Measurements from ENCODE around the gene HEATR5B. TPM values are rescaled to one million over a fixed set of nuclear protein-coding genes. Genes with fewer than 3 reads are reported as not detected.

Gene HEATR5B
- polyA plus RNA-seq, 3 donors, result 3.5 to 21.6 (median 3.8) TPM

- H3K9me3 Mint-ChIP-seq, result no peaks in the 10 kb centered on the region
- H3K27ac Mint-ChIP-seq, result peak overlapping the region in 1 of 7 donors; percentile 28
- DNase-seq, result no peak
- H3K27ac ChIP-seq (ENCODE audit: low read depth in 1 of 2, low read length in 2 of 2), result no peak overlapping the region
- no peak overlapping the region for H3K9ac ChIP-seq (ENCODE audit: insufficient read depth, low read length, poor library complexity, severe bottlenecking)
- H3K4me1 ChIP-seq (ENCODE audit: control insufficient read depth in 1 of 2, insufficient read depth in 2 of 2, low read length in 2 of 2), result no peaks in the 10 kb centered on the region
- no peaks in the 10 kb centered on the region for H3K27me3 Mint-ChIP-seq (ENCODE audit: low read depth in 3 of 3)
- 96% methylated on average over 4 of the region's 5 CpGs for WGBS (ENCODE audit: insufficient coverage)
- no peak overlapping the region for H3K4me3 ChIP-seq (replicated peaks in 1 of 3; ENCODE audit: low read depth in 2 of 3, low read length in 3 of 3)
- no peaks in the 10 kb centered on the region for H3K4me1 Mint-ChIP-seq
- H3K79me2 ChIP-seq (ENCODE audit: insufficient read depth, low read length), result no peaks in the 10 kb centered on the region
- peaks cover 63 to 85% of the 10 kb centered on the region in 2 donors for H3K36me3 Mint-ChIP-seq
- H3K27me3 ChIP-seq (ENCODE audit: control insufficient read depth in 2 of 2, insufficient read depth in 2 of 2, low read length in 2 of 2), result no peaks in the 10 kb centered on the region
- no peak overlapping the region for H2AFZ ChIP-seq (ENCODE audit: insufficient read depth, low read depth, low read length, poor library complexity, severe bottlenecking)
- no peaks in the 10 kb centered on the region for H3K9me3 ChIP-seq (replicated peaks in 1 of 2; ENCODE audit: control insufficient read depth in 1 of 2, insufficient read depth in 1 of 2, low read length in 2 of 2)
- H3K4me2 ChIP-seq (replicated peaks; ENCODE audit: extremely low read depth, low read length, poor library complexity, severe bottlenecking), result no peak overlapping the region
- H4K20me1 ChIP-seq (ENCODE audit: insufficient read depth, low read length), result no peaks in the 10 kb centered on the region
- intact Hi-C loops (cut with micrococcal nuclease), result no loop called here
- TF ChIP-seq CTCF (IDR thresholded peaks at IDR 0.05), result no peak
- H3K4me3 Mint-ChIP-seq, result no peak overlapping the region
- H3K36me3 ChIP-seq (replicated peaks in 1 of 2; ENCODE audit: control insufficient read depth in 1 of 2, insufficient read depth in 2 of 2, low read length in 2 of 2), result peaks cover 86 to 97% of the 10 kb centered on the region in 2 donors
Observed at GRCh38 chr2:37026050-37026449, 58.1 kb downstream of the HEATR5B start.

GRCh38 chr2:37020887-37021796 is 63.0 kb downstream of the HEATR5B start:
- H3K27ac Mint-ChIP-seq, result peak overlapping the region in 2 of 7 donors; percentile 24 to 60
- no peak overlapping the region for H3K9ac ChIP-seq (ENCODE audit: insufficient read depth, low read length, poor library complexity, severe bottlenecking)

More at GRCh38 chr2:37020887-37021796, 63.0 kb downstream of the HEATR5B start:
- H3K4me3 ChIP-seq (replicated peaks in 1 of 3; ENCODE audit: low read depth in 2 of 3, low read length in 3 of 3), result no peak overlapping the region
- TF ChIP-seq CTCF (IDR thresholded peaks at IDR 0.05), result no peak
- Mint-ChIP-seq H3K4me3 (no peak overlapping the region), H3K36me3 (peaks cover 70 to 93% of the 10 kb centered on the region in 2 donors), H3K27me3 (ENCODE audit: low read depth in 3 of 3) (no peaks in the 10 kb centered on the region), H3K4me1 (peaks cover 2% of the 10 kb centered on the region), H3K9me3 (no peaks in the 10 kb centered on the region)
- 88% methylated on average over 2 of the region's 5 CpGs for WGBS (ENCODE audit: insufficient coverage)
- no peak overlapping the region for H3K4me2 ChIP-seq (replicated peaks; ENCODE audit: extremely low read depth, low read length, poor library complexity, severe bottlenecking)
- no peaks in the 10 kb centered on the region for H3K9me3 ChIP-seq (replicated peaks in 1 of 2; ENCODE audit: control insufficient read depth in 1 of 2, insufficient read depth in 1 of 2, low read length in 2 of 2)
- H3K27me3 ChIP-seq (ENCODE audit: control insufficient read depth in 2 of 2, insufficient read depth in 2 of 2, low read length in 2 of 2), result no peaks in the 10 kb centered on the region
- no peaks in the 10 kb centered on the region for H3K79me2 ChIP-seq (ENCODE audit: insufficient read depth, low read length)
- intact Hi-C loops (cut with micrococcal nuclease), result no loop called here
- no peak overlapping the region for H2AFZ ChIP-seq (ENCODE audit: insufficient read depth, low read depth, low read length, poor library complexity, severe bottlenecking)
- H4K20me1 ChIP-seq (ENCODE audit: insufficient read depth, low read length), result no peaks in the 10 kb centered on the region
- no peak overlapping the region for H3K27ac ChIP-seq (ENCODE audit: low read depth in 1 of 2, low read length in 2 of 2)
- peaks cover 97 to 99% of the 10 kb centered on the region in 2 donors for H3K36me3 ChIP-seq (replicated peaks in 1 of 2; ENCODE audit: control insufficient read depth in 1 of 2, insufficient read depth in 2 of 2, low read length in 2 of 2)
- no peak for DNase-seq
- H3K4me1 ChIP-seq (ENCODE audit: control insufficient read depth in 1 of 2, insufficient read depth in 2 of 2, low read length in 2 of 2), result no peaks in the 10 kb centered on the region
